Mesendoderm (in vitro differentiated cells): ENCODE results near the gene HRH2.
A peak's percentile ranks its signal among the peaks of the same experiment; 100 is the strongest.

ENCODE experiments used
- DNase-seq: peaks from one replicate; pipeline ENCODE4 v3.0.0; 2013
- H2AK5ac ChIP-seq: 2 replicates; pipeline ENCODE4 v1.6.1; 2013; ENCODE audit warnings: low read length, inconsistent platforms
- H2BK120ac ChIP-seq: 2 replicates; pipeline ENCODE4 v1.6.1; 2013; ENCODE audit warnings: low read depth, mild to moderate bottlenecking, low read length, moderate library complexity, mixed read lengths
- H2BK15ac ChIP-seq: replicated peaks from 2 replicates; pipeline ENCODE4 v1.6.1; 2013; ENCODE audit warnings: low read depth, mild to moderate bottlenecking, moderate library complexity
- H2BK5ac ChIP-seq: 2 replicates; pipeline ENCODE4 v1.6.1; 2013; ENCODE audit warnings: low read length, inconsistent platforms
- H3K18ac ChIP-seq: 2 replicates; pipeline ENCODE4 v1.6.1; 2013; ENCODE audit warnings: mild to moderate bottlenecking, low read length, mixed read lengths
- H3K23ac ChIP-seq: one replicate; pipeline ENCODE4 v1.6.1; 2013; ENCODE audit warnings: low read length
- H3K27ac ChIP-seq: 2 replicates; pipeline ENCODE4 v1.5.1; 2013; ENCODE audit warnings: low read depth, mild to moderate bottlenecking, inconsistent platforms, low read length, moderate library complexity
- H3K27me3 ChIP-seq: 2 replicates; pipeline ENCODE4 v1.6.1; 2013; ENCODE audit warnings: low read length, control low read depth, mild to moderate bottlenecking, inconsistent platforms; ENCODE audit not compliant: insufficient read depth, poor library complexity
- H3K36me3 ChIP-seq: 2 replicates; pipeline ENCODE4 v1.6.1; 2013; ENCODE audit warnings: low read length, inconsistent platforms; ENCODE audit not compliant: control insufficient read depth, insufficient read depth
- H3K4ac ChIP-seq: one replicate; pipeline ENCODE4 v1.6.1; 2013; ENCODE audit warnings: low read depth, mild to moderate bottlenecking, low read length, moderate library complexity
- H3K4me1 ChIP-seq: 2 replicates; pipeline ENCODE4 v1.6.1; 2013; ENCODE audit warnings: low read depth, low read length, inconsistent platforms; ENCODE audit not compliant: control insufficient read depth
- H3K4me2 ChIP-seq: 2 replicates; pipeline ENCODE4 v1.6.1; 2013; ENCODE audit warnings: low read length
- H3K4me3 ChIP-seq: 2 replicates; pipeline ENCODE4 v1.5.1; 2013; ENCODE audit warnings: mild to moderate bottlenecking, low read length
- H3K56ac ChIP-seq: one replicate; pipeline ENCODE4 v1.6.1; 2013; ENCODE audit warnings: low read length
- H3K79me1 ChIP-seq: 2 replicates; pipeline ENCODE4 v1.6.1; 2013; ENCODE audit warnings: low read length, inconsistent platforms
- H3K79me2 ChIP-seq: 2 replicates; pipeline ENCODE4 v1.6.1; 2013; ENCODE audit warnings: mild to moderate bottlenecking, low read length; ENCODE audit not compliant: control insufficient read depth, insufficient read depth
- H3K9ac ChIP-seq: 2 replicates; pipeline ENCODE4 v1.6.1; 2013; ENCODE audit warnings: low read length, inconsistent platforms
- H4K5ac ChIP-seq: one replicate; pipeline ENCODE4 v1.6.1; 2013; ENCODE audit warnings: low read length
- H4K8ac ChIP-seq: one replicate; pipeline ENCODE4 v1.6.1; 2013; ENCODE audit warnings: low read depth, mild to moderate bottlenecking, control low read depth, low read length, moderate library complexity
- WGBS: extraction: QIAGEN DNeasy Blood & Tissue Kit; methylation state at CpG from one replicate; pipeline ENCODE4 v1.1.7; 2013; ENCODE audit warnings: low lambda C conversion rate, missing lambda C conversion rate; ENCODE audit not compliant: insufficient coverage; ENCODE audit errors: extremely low coverage; 5-methylcytosine and 5-hydroxymethylcytosine counted together

The HRH2 gene

GRCh38 chr5:175686826-175687225 is 29.0 kb downstream of the HRH2 start:
- no peak overlapping the region for H2BK120ac ChIP-seq
- H3K4me3 ChIP-seq, result no peak overlapping the region
- no peak overlapping the region for H2BK5ac ChIP-seq
- no peak overlapping the region for H4K5ac ChIP-seq
- no peak overlapping the region for H3K56ac ChIP-seq
- no peak for DNase-seq
- no CpG with 5 or more reads among the region's 9 CpGs for WGBS
- H3K27me3 ChIP-seq, result no peaks in the 10 kb centered on the region
- H3K79me2 ChIP-seq, result no peaks in the 10 kb centered on the region
- no peak overlapping the region for H2AK5ac ChIP-seq
- H3K36me3 ChIP-seq, result no peaks in the 10 kb centered on the region
- H3K79me1 ChIP-seq, result no peaks in the 10 kb centered on the region
- H3K18ac ChIP-seq, result no peak overlapping the region
- no peak overlapping the region for H4K8ac ChIP-seq
- H3K9ac ChIP-seq, result no peak overlapping the region
- no peak overlapping the region for H3K4ac ChIP-seq
- no peak overlapping the region for H2BK15ac ChIP-seq
- H3K27ac ChIP-seq, result no peak overlapping the region
- H3K23ac ChIP-seq, result peak overlapping the region; percentile 70
- H3K4me2 ChIP-seq, result no peak overlapping the region
- H3K4me1 ChIP-seq, result peaks cover 8% of the 10 kb centered on the region

- no peak for DNase-seq
- Histone ChIP-seq H3K23ac (no peak overlapping the region), H3K27ac (no peak overlapping the region), H3K79me2 (no peaks in the 10 kb centered on the region), H3K4ac (no peak overlapping the region), H4K5ac (no peak overlapping the region), H2AK5ac (no peak overlapping the region), H3K36me3 (no peaks in the 10 kb centered on the region), H2BK5ac (no peak overlapping the region), H4K8ac (no peak overlapping the region), H2BK120ac (no peak overlapping the region), H3K27me3 (no peaks in the 10 kb centered on the region), H3K79me1 (no peaks in the 10 kb centered on the region), H3K4me2 (no peak overlapping the region), H3K56ac (peak overlapping the region; percentile 22), H2BK15ac (no peak overlapping the region), H3K4me1 (peaks cover 8% of the 10 kb centered on the region), H3K9ac (no peak overlapping the region), H3K4me3 (no peak overlapping the region), H3K18ac (no peak overlapping the region)
- WGBS, result no CpG with 5 or more reads among the region's 14 CpGs
Observed at GRCh38 chr5:175687231-175687701, 29.4 kb downstream of the HRH2 start.

DNA sequence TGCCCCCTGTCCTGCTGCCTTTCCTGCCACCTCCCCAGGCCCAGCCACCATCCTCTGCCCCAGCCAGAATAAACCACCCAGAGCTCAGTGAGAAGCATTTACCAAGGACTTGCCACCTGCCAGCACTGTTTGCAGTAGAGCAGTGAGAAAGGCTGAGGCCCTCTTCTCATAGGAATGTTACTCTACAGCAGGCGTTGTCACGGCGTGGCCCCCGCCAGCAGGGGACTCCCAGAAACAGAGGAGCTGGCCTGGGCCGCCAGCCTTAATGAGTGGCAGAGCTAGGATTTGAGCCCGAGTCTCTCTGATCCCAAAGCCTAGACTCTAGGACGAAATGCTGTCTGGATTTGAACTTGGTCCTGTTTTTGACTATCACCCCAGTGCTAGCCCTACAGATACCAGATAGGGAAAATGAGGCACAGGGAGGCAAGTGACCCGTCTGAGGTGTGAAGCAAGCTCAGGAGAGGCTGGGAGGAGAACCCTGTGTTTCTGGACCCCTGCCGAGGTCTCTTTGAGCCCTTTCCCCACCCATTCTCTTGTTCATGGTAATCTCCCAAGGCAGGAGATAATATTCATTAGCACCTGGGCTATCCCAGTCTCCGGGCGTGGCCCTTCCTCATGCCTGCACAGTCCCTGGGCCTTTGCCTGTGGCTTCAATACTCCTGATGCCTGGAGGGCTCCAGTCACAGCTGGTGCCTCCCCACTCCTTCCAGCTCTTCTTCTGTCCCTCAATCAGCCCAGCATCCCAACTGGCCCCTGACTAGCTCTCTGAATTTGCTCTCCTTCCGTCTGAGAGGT is 30.7 kb downstream of the HRH2 start:
- Histone ChIP-seq H3K9ac (no peak overlapping the region), H3K79me2 (no peaks in the 10 kb centered on the region), H4K5ac (no peak overlapping the region), H3K36me3 (no peaks in the 10 kb centered on the region), H3K56ac (peak overlapping the region; percentile 73), H2BK120ac (no peak overlapping the region), H3K79me1 (no peaks in the 10 kb centered on the region), H2BK5ac (peak overlapping the region; percentile 9), H3K23ac (no peak overlapping the region), H2BK15ac (no peak overlapping the region), H3K18ac (no peak overlapping the region), H3K27me3 (no peaks in the 10 kb centered on the region), H4K8ac (no peak overlapping the region), H3K4me3 (no peak overlapping the region), H2AK5ac (peak overlapping the region; percentile 67), H3K4me2 (no peak overlapping the region), H3K4ac (no peak overlapping the region), H3K4me1 (peaks cover 8% of the 10 kb centered on the region), H3K27ac (peak overlapping the region; percentile 37)
- WGBS, result no CpG with 5 or more reads among the region's 12 CpGs
- DNase-seq, result peak; percentile 85

- peaks cover 8% of the 10 kb centered on the region for H3K4me1 ChIP-seq
- H3K56ac ChIP-seq, result peak overlapping the region; percentile 54
- no peak overlapping the region for H4K5ac ChIP-seq
- H3K4me3 ChIP-seq, result no peak overlapping the region
- peak overlapping the region; percentile 67 for H2AK5ac ChIP-seq
- no peak overlapping the region for H4K8ac ChIP-seq
- H3K4ac ChIP-seq, result no peak overlapping the region
- WGBS, result no CpG with 5 or more reads among the region's 9 CpGs
- no peak overlapping the region for H2BK5ac ChIP-seq
- H3K36me3 ChIP-seq, result no peaks in the 10 kb centered on the region
- H3K27ac ChIP-seq, result no peak overlapping the region
- no peaks in the 10 kb centered on the region for H3K27me3 ChIP-seq
- no peaks in the 10 kb centered on the region for H3K79me1 ChIP-seq
- no peak for DNase-seq
- no peak overlapping the region for H3K4me2 ChIP-seq
- H3K18ac ChIP-seq, result no peak overlapping the region
- H3K23ac ChIP-seq, result no peak overlapping the region
- H3K79me2 ChIP-seq, result no peaks in the 10 kb centered on the region
- H2BK120ac ChIP-seq, result no peak overlapping the region
- no peak overlapping the region for H2BK15ac ChIP-seq
- no peak overlapping the region for H3K9ac ChIP-seq
Observed at GRCh38 chr5:175689147-175689991, 31.5 kb downstream of the HRH2 start.

DNA sequence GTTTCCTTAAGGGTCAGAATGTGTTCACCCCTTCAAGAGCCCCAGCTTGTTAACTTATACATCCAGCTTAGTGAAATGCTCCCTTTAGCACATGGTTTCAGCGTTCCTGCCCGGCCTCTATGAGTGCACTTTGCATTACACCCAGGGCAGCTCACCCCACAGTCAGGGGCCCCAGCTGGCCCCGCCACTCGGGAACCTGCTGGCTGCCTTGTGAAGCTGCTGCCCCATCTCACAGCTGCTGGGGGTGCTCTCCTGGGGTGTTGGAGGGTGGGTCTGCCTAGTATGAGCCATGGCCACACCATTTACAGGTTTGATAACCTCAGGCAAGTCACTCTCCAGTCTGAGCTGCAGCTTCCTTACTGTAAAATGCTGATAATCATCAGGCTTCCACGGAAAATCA is 32.2 kb downstream of the HRH2 start:
- Histone ChIP-seq H3K36me3 (no peaks in the 10 kb centered on the region), H2BK5ac (no peak overlapping the region), H2BK120ac (no peak overlapping the region), H2AK5ac (no peak overlapping the region), H2BK15ac (no peak overlapping the region), H4K5ac (no peak overlapping the region), H3K79me2 (no peaks in the 10 kb centered on the region), H3K56ac (no peak overlapping the region), H3K27ac (no peak overlapping the region), H3K4ac (no peak overlapping the region), H3K27me3 (no peaks in the 10 kb centered on the region), H3K4me3 (no peak overlapping the region), H3K9ac (no peak overlapping the region), H4K8ac (no peak overlapping the region), H3K23ac (no peak overlapping the region), H3K4me1 (peaks cover 8% of the 10 kb centered on the region), H3K18ac (no peak overlapping the region), H3K4me2 (no peak overlapping the region), H3K79me1 (no peaks in the 10 kb centered on the region)
- no peak for DNase-seq
- WGBS, result no CpG with 5 or more reads among the region's 5 CpGs
